HG03045 (cell line): ENCODE results near the gene PRDM15.

ENCODE experiments used
- ATAC-seq: cut with Tn5 transposase; IDR thresholded peaks from one replicate; pipeline ENCODE4 v1.9.1; 2021; ENCODE audit warnings: mild to moderate bottlenecking, moderate library complexity; ENCODE audit not compliant: unreplicated experiment

PRDM15 gene

GRCh38 chr21:41864311-41865001, 14.7 kb downstream of the PRDM15 start:
- ATAC-seq, result no peak

GRCh38 chr21:41863439-41863740, 15.8 kb downstream of the PRDM15 start:
- no peak for ATAC-seq

GRCh38 chr21:41861987-41862386, 17.2 kb downstream of the PRDM15 start:
- no peak for ATAC-seq

- ATAC-seq, result no peak
Observed at GRCh38 chr21:41861255-41861654, 17.9 kb downstream of the PRDM15 start.

GRCh38 chr21:41859297-41859980, 19.7 kb downstream of the PRDM15 start:
- no peak for ATAC-seq

DNA sequence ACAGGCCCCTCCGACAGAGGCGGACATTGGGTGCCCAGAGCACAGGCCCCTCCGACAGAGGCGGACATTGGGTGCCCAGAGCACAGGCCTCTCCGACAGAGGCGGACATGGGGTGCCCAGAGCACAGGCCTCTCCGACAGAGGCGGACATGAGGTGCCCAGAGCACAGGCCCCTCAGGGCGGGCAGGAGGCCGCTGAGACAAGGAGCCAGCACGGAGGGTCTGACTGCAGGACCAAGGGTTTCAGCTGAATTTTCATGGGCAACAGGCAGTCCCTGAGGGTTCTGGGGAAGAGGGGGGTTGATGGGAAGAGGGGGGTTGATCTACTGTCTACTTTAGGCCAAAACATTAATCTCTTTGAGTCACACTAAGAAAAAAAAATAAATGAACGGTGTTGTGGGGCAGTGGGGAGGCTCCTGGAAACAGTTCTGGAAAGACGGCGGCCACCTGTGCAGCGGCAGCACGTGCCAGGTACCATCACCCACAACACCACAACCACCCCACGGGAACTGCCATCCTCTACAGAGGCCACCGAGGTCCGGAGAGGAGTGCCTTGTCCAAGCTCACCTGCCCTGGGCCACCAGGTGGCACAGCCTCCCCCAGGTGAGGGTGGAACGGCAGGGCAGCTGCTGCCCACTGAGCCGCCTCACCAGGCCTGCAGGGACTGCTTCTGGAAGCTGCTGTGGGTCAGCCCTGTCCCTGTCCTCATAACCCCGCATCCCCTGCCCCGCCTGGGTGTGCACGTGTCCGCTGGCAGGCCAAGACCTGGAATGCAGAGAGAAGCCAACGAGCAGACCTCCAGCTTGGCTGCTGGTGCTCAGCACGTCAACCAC, 20.5 kb downstream of the PRDM15 start:
- ATAC-seq, result no peak

- no peak for ATAC-seq
Observed at GRCh38 chr21:41857771-41858300, 21.3 kb downstream of the PRDM15 start.

DNA sequence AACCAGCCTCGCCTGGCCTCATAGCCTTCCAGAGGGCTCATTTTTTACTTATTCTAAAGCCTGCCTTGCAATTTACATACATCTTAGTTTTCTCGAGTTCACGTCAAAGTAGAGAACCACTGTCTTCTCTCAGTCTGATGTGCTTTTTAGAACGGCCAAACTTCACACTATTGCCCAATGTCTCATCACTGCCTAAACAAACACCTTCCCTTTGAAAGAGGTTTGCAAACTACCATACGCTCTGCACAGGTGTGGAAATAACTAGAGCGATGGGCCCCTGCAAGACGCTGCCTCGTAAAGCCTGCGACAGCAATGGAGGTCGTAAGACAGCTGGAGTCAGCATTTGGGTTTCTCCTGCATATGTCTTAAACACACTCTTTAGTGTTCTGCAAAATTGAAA, 22.6 kb downstream of the PRDM15 start:
- ATAC-seq, result no peak

- no peak for ATAC-seq
Observed at GRCh38 chr21:41854426-41854995, 24.6 kb downstream of the PRDM15 start.

DNA sequence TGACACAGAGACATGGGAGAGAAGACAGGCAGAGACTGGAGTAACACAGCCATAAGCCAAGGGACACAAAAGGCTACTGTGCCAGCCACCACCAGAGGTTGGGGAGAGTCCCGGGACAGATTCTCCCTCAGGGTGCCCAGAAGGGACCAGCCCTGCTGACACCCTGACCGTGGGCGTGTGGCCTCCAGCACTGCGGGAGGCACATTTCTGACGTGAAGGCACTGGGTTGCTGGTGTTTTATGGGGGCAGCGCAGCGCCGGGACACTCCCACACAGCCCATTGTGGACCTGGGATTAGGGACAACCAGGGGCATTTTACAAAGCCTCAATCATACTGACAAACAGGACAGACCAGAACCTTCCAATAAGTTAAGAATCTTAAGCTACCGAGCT, 26.2 kb downstream of the PRDM15 start:
- ATAC-seq, result no peak

GRCh38 chr21:41852151-41852928, 26.8 kb downstream of the PRDM15 start:
- ATAC-seq, result no peak

DNA sequence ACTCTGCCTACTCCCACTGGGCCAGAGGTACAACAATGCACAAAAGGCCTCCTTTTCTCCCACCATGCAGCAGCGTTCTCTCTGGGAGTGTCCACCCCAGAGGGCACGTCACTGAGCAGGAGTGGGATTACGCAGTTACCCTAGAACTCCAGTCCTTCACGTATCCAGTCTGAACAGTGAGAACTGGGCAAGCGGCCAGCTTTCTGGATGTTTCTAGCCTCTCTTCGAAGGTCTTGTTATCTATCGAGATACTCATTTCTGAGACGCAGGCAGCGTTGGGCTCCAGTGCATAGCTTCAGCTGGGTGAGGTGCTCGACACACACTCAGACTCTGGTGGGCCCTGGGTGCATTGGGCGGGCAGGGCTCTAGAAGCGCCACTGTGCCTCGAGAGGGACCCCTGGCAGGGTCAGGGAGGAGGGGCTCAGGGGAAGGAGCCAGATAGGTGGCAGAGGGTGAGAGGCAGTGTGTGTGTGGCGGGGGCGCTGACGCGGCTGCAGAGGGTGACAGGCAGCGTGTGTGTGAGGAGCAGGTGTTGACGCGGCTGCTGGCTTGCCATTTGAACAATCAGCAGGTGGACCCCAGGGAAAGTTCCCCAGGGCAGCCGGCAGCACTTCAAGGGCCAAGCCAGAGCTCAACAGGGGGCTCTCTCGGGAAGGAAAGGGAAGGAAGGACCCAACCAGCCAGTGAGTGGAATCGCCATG, 27.9 kb downstream of the PRDM15 start:
- no peak for ATAC-seq

- ATAC-seq, result no peak
Observed at GRCh38 chr21:41850085-41850484, 29.1 kb downstream of the PRDM15 start.

GRCh38 chr21:41848958-41849580, 30.1 kb downstream of the PRDM15 start:
- no peak for ATAC-seq

DNA sequence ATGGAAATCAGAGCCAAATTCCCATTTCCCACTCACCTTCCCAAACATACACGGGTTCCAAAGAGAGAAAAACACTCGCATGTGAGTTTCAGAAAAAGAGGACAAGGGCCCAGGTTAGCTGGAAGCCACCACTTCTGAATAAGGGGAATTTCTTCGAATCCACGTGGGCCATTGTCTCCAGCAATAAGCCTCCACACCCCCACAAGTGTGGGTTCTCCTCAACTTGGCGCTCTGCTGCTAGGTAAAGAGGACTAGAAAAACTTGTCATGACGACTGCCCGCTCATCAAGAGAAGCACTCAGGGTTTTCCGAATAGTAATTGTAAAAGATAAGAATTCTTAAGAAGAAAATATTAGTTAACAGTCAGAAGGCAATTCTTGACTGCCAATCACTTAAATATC, 30.6 kb downstream of the PRDM15 start:
- ATAC-seq, result no peak

GRCh38 chr21:41847066-41847804, 31.9 kb downstream of the PRDM15 start:
- no peak for ATAC-seq

- no peak for ATAC-seq
Observed at GRCh38 chr21:41846536-41846935, 32.6 kb downstream of the PRDM15 start.

GRCh38 chr21:41846033-41846317, 33.2 kb downstream of the PRDM15 start:
- no peak for ATAC-seq
